SK-N-SH (cell line): ENCODE results near the gene EMP2. TPM values are rescaled to one million over a fixed set of nuclear protein-coding genes. Genes with fewer than 3 reads are reported as not detected.

Experiments
- CTCF ChIA-PET: fragments of 300-600, 350-600 bp; formaldehyde crosslinking; extraction: SDS; loops from one replicate; lab custom pipeline; 2021; lab: Yijun Ruan, JAX
- POLR2A ChIA-PET: fragments of 350-600 bp; sonication (Branson Sonifier 250); formaldehyde crosslinking; extraction: SDS; loops from one replicate; lab custom pipeline; 2020; ENCODE audit warnings: antibody characterized with exemption, inconsistent platforms; lab: Yijun Ruan, JAX
- DNase-seq: peaks from one replicate; pipeline ENCODE4 v3.0.0; 2012
- H2AFZ ChIP-seq: fragments of 200-600 bp; sonication (generic); 2 replicates; pipeline ENCODE4 v1.8.1; 2016; ENCODE audit warnings: antibody characterized with exemption, mild to moderate bottlenecking, low read depth
- H3F3A ChIP-seq: fragments of 200-600 bp; sonication (generic); replicated peaks from 2 replicates; pipeline ENCODE3; 2016; ENCODE audit warnings: antibody characterized with exemption, mild to moderate bottlenecking; ENCODE audit not compliant: insufficient read depth
- H3K27ac ChIP-seq, 2 experiments: fragments of 200-500 bp in 1 of 2; fragments of 200-600 bp in 1 of 2; sonication (Bioruptor generic) in 1 of 2; sonication (generic), shearing (Covaris generic) in 1 of 2; 2 replicates each; pipeline versions ENCODE4 v1.5.1 to v1.6.1; 2014 to 2016; ENCODE audit warnings: low read depth in 2 of 2, inconsistent platforms in 1 of 2, low read length in 1 of 2, mild to moderate bottlenecking in 1 of 2, mixed read lengths in 1 of 2
- H3K27me3 ChIP-seq: fragments of 200-600 bp; sonication (generic), shearing (Covaris generic); 2 replicates; pipeline ENCODE4 v1.6.1; 2016; ENCODE audit warnings: mixed run types; ENCODE audit not compliant: insufficient read depth
- H3K36me3 ChIP-seq, 2 experiments: fragments of 200-500 bp in 1 of 2; fragments of 200-600 bp in 1 of 2; sonication (Bioruptor generic) in 1 of 2; sonication (generic) in 1 of 2; replicated peaks in 1 of 2; 2 replicates each; pipeline versions ENCODE3 to v1.5.1; 2014 to 2016; ENCODE audit warnings: low read length in 1 of 2, mild to moderate bottlenecking in 1 of 2; ENCODE audit not compliant: insufficient read depth in 2 of 2, control insufficient read depth in 1 of 2
- H3K4me1 ChIP-seq, 2 experiments: fragments of 200-500 bp in 1 of 2; fragments of 200-600 bp in 1 of 2; sonication (Bioruptor generic) in 1 of 2; sonication (generic), shearing (Covaris generic) in 1 of 2; 2 replicates each; pipeline versions ENCODE4 v1.5.1 to v1.6.1; 2014 to 2016; ENCODE audit warnings: low read depth in 1 of 2, low read length in 1 of 2, mixed run types in 1 of 2; ENCODE audit not compliant: insufficient read depth in 2 of 2, control insufficient read depth in 1 of 2
- H3K4me2 ChIP-seq: fragments of 200-600 bp; sonication (generic), shearing (Covaris generic); 2 replicates; pipeline ENCODE4 v1.6.1; 2017; ENCODE audit warnings: mixed run types
- H3K4me3 ChIP-seq, 2 experiments: fragments of 200-500 bp in 1 of 2; fragments of 200-600 bp in 1 of 2; sonication (Bioruptor generic) in 1 of 2; sonication (generic), shearing (Covaris generic) in 1 of 2; 2 replicates each; pipeline versions ENCODE4 v1.5.1 to v1.8.1; 2014 to 2016; ENCODE audit warnings: low read depth in 2 of 2, inconsistent platforms in 1 of 2, low read length in 1 of 2, mild to moderate bottlenecking in 1 of 2, mixed read lengths in 1 of 2, moderate library complexity in 1 of 2
- H3K79me2 ChIP-seq: fragments of 200-600 bp; sonication (generic); 2 replicates; pipeline ENCODE4 v1.8.1; 2017; ENCODE audit warnings: mild to moderate bottlenecking; ENCODE audit not compliant: insufficient read depth
- H3K9ac ChIP-seq: fragments of 200-600 bp; sonication (generic); 2 replicates; pipeline ENCODE4 v1.6.1; 2017; ENCODE audit warnings: mixed run types
- H3K9me2 ChIP-seq: fragments of 200-600 bp; sonication (generic); 2 replicates; pipeline ENCODE4 v1.6.1; 2017; ENCODE audit warnings: mixed run types
- H3K9me3 ChIP-seq: fragments of 200-600 bp; sonication (generic); 2 replicates; pipeline ENCODE4 v1.6.1; 2017; ENCODE audit warnings: mixed run types, mild to moderate bottlenecking, moderate library complexity
- H4K20me1 ChIP-seq: fragments of 200-600 bp; sonication (generic); 2 replicates; pipeline ENCODE4 v1.6.1; 2017; ENCODE audit warnings: mild to moderate bottlenecking, mixed run types; ENCODE audit not compliant: insufficient read depth
- EP300 ChIP-seq, 2 experiments: IDR thresholded peaks; 2 replicates each; pipeline versions ENCODE4 v1.4.0 to v1.6.1; 2012; ENCODE audit warnings: borderline replicate concordance in 1 of 2, low read depth in 1 of 2, low read length in 1 of 2
- EZH2phosphoT487 ChIP-seq: fragments of 200-600 bp; sonication (generic); IDR thresholded peaks from 2 replicates; pipeline ENCODE4 v1.6.1; 2017; ENCODE audit warnings: low read depth, mixed run types, mild to moderate bottlenecking, antibody characterized with exemption, moderate library complexity, borderline replicate concordance
- FOXJ3 ChIP-seq: sonication (generic); formaldehyde crosslinking; IDR thresholded peaks from 2 replicates; pipeline ENCODE4 v1.5.1; 2020; ENCODE audit warnings: mild to moderate bottlenecking, missing genetic modification reagents
- FOXM1 ChIP-seq: IDR thresholded peaks from 2 replicates; pipeline ENCODE4 v1.4.0; 2012; ENCODE audit warnings: low read depth, mild to moderate bottlenecking
- GATA2 ChIP-seq: sonication (generic); formaldehyde crosslinking; IDR thresholded peaks from 2 replicates; pipeline ENCODE4 v1.5.0; 2020; ENCODE audit warnings: mild to moderate bottlenecking, missing genetic modification reagents
- RAD21 ChIP-seq: IDR thresholded peaks from 2 replicates; pipeline ENCODE4 v1.6.1; 2012; ENCODE audit warnings: mild to moderate bottlenecking, low read length
- RXRA ChIP-seq: IDR thresholded peaks from 2 replicates; pipeline ENCODE4 v1.4.0; 2012; ENCODE audit warnings: low read depth, mild to moderate bottlenecking, borderline replicate concordance
- SIN3A ChIP-seq: IDR thresholded peaks from 2 replicates; pipeline ENCODE4 v1.6.1; 2012; ENCODE audit warnings: low read depth, mild to moderate bottlenecking, low read length, moderate library complexity, borderline replicate concordance
- TCF12 ChIP-seq: IDR thresholded peaks from 2 replicates; pipeline ENCODE4 v1.4.0; 2012
- WGBS: methylation state at CpG from one replicate; pipeline ENCODE4 v1.1.6; 2017; ENCODE audit warnings: low lambda C conversion rate; 5-methylcytosine and 5-hydroxymethylcytosine counted together
- polyA plus RNA-seq, 3 experiments: library from polyadenylated mRNA; depleted of rRNA; stranded (reverse); fragments of >200 nt; gene quantifications; 2 replicates each; pipeline ENCODE4 v1.2.3, GENCODE V29; 2012
- TF ChIP-seq, protein P1 (sequence below): fragments of 150-350 bp; IDR thresholded peaks from 2 replicates; pipeline ENCODE4 v1.6.1; 2017; ENCODE audit warnings: antibody characterized with exemption, low read length, low read depth, borderline replicate concordance
- TF ChIP-seq, protein P2 (sequence below): IDR thresholded peaks from 2 replicates; pipeline ENCODE4 v1.4.0; 2012; ENCODE audit warnings: low read depth, borderline replicate concordance
- TF ChIP-seq, protein P3 (sequence below): fragments of 150-350 bp; IDR thresholded peaks from 2 replicates; pipeline ENCODE4 v1.6.1; 2016; ENCODE audit warnings: mild to moderate bottlenecking, low read depth, low read length

The EMP2 gene
- polyA plus RNA-seq, 1 of the 3 experiments (the other 2 are of a cell fraction), result 4.3 TPM

DNA sequence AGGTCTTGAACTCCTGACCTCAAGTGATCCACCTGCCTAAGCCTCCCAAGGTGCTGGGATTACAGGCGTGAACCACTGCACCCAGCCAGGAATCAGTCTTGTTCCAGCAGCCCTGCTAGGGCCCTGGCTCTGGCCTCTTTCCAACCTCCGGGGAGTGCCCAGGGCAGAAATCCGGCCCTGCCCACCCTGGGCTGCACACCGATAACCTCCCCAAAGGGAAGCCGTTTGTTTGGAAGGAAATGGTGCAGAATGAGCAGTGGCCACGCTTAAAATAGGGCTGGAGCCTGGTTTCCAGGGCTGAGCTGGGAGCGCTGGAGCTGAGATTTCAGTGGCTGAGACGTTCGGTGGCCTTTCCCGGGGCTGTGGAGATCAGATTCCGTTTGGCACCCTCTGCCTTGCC lies 17.8 kb upstream of the EMP2 start (continued):
- TF ChIP-seq TCF12, result no peak
- TF ChIP-seq, protein P1, sequence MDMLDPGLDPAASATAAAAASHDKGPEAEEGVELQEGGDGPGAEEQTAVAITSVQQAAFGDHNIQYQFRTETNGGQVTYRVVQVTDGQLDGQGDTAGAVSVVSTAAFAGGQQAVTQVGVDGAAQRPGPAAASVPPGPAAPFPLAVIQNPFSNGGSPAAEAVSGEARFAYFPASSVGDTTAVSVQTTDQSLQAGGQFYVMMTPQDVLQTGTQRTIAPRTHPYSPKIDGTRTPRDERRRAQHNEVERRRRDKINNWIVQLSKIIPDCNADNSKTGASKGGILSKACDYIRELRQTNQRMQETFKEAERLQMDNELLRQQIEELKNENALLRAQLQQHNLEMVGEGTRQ, result no peak
- TF ChIP-seq SIN3A, result no peak
- no peak for TF ChIP-seq FOXJ3 (CRISPR knock-in tag)
- TF ChIP-seq FOXM1, result no peak
- TF ChIP-seq EZH2phosphoT487, result no peak

DNA sequence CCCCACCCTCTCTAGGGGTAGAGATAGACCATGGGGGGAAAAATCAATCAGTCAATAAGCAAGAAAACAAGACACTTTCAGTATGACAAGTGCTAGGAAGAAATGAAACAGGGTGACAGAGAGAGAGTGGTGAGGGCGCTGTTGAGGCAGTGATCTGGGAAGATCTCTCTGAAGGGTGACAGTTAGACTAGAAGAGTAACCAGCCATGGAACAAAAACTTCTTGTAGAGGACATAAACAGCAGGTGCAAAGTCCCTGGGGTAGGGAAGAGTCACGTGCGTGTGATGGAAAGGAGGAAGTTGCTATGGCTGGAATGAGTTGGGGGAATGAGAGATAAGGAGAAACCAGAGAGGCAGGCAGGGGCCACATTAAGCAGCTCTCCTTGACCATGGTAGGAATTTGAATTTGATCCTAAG lies 16.8 kb upstream of the EMP2 start:
- CTCF ChIA-PET, result no interaction called here

More for the DNA sequence above, 16.8 kb upstream of the EMP2 start:
- H3K9me3 ChIP-seq, result no peaks in the 10 kb centered on the region
- H3K9ac ChIP-seq, result no peak overlapping the region
- no peaks in the 10 kb centered on the region for H3F3A ChIP-seq
- H3K36me3 ChIP-seq, result no peaks in the 10 kb centered on the region
- H4K20me1 ChIP-seq, result no peaks in the 10 kb centered on the region
- POLR2A ChIA-PET, result no interaction called here
- H3K27ac ChIP-seq, result no peak overlapping the region
- H3K4me1 ChIP-seq, result peaks cover 0 to 10% of the 10 kb centered on the region in 2 experiments; a peak in 1 of 4 replicates
- TF ChIP-seq, protein P2, sequence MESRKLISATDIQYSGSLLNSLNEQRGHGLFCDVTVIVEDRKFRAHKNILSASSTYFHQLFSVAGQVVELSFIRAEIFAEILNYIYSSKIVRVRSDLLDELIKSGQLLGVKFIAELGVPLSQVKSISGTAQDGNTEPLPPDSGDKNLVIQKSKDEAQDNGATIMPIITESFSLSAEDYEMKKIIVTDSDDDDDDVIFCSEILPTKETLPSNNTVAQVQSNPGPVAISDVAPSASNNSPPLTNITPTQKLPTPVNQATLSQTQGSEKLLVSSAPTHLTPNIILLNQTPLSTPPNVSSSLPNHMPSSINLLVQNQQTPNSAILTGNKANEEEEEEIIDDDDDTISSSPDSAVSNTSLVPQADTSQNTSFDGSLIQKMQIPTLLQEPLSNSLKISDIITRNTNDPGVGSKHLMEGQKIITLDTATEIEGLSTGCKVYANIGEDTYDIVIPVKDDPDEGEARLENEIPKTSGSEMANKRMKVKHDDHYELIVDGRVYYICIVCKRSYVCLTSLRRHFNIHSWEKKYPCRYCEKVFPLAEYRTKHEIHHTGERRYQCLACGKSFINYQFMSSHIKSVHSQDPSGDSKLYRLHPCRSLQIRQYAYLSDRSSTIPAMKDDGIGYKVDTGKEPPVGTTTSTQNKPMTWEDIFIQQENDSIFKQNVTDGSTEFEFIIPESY, result no peak
- no peak for TF ChIP-seq RXRA
- TF ChIP-seq RAD21, result no peak
- no peak for TF ChIP-seq GATA2 (CRISPR knock-in tag)
- no peak for TF ChIP-seq EZH2phosphoT487
- TF ChIP-seq, protein P3, sequence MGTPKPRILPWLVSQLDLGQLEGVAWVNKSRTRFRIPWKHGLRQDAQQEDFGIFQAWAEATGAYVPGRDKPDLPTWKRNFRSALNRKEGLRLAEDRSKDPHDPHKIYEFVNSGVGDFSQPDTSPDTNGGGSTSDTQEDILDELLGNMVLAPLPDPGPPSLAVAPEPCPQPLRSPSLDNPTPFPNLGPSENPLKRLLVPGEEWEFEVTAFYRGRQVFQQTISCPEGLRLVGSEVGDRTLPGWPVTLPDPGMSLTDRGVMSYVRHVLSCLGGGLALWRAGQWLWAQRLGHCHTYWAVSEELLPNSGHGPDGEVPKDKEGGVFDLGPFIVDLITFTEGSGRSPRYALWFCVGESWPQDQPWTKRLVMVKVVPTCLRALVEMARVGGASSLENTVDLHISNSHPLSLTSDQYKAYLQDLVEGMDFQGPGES, result no peak
- no peak for TF ChIP-seq EP300 (IDR thresholded peaks at IDR 0.05; ENCODE audit: borderline replicate concordance in 1 of 2, low read depth in 1 of 2, low read length in 1 of 2)
- DNase-seq, result no peak
- H3K27me3 ChIP-seq, result no peaks in the 10 kb centered on the region; the same call in 1 of the 2 replicates
- no peak overlapping the region for H3K4me3 ChIP-seq
- no peaks in the 10 kb centered on the region for H3K9me2 ChIP-seq
- whole genome bisulfite sequencing, result 67% methylated on average over 3 of the region's 3 CpGs
- H3K4me2 ChIP-seq, result no peak overlapping the region
- no peak overlapping the region for H2AFZ ChIP-seq
- no peaks in the 10 kb centered on the region for H3K79me2 ChIP-seq
